Neuronal stem cell (in vitro differentiated cells): ENCODE results near the gene PTGIR.

Source experiments
- DNase-seq: peaks from one replicate; pipeline ENCODE4 v3.0.0-alpha.2; 2013; ENCODE audit warnings: low spot score
- H2AFZ ChIP-seq: one replicate; pipeline ENCODE4 v1.6.1; 2013; ENCODE audit warnings: mild to moderate bottlenecking, low read length, inconsistent platforms
- H2AK5ac ChIP-seq: 2 replicates; pipeline ENCODE4 v1.6.1; 2013; ENCODE audit warnings: low read depth, mild to moderate bottlenecking, inconsistent platforms, low read length, moderate library complexity, mixed read lengths
- H2BK120ac ChIP-seq: 2 replicates; pipeline ENCODE4 v1.6.1; 2013; ENCODE audit warnings: low read depth, mild to moderate bottlenecking, inconsistent platforms, low read length, moderate library complexity, mixed read lengths
- H2BK12ac ChIP-seq: one replicate; pipeline ENCODE4 v1.6.1; 2013; ENCODE audit warnings: low read length, inconsistent platforms
- H2BK15ac ChIP-seq: 2 replicates; pipeline ENCODE4 v1.6.1; 2013; ENCODE audit warnings: mild to moderate bottlenecking, low read length, inconsistent platforms, mixed read lengths
- H2BK5ac ChIP-seq: one replicate; pipeline ENCODE4 v1.6.1; 2013; ENCODE audit warnings: inconsistent platforms, mild to moderate bottlenecking, low read length, moderate library complexity
- H3K14ac ChIP-seq: one replicate; pipeline ENCODE4 v1.6.1; 2013; ENCODE audit warnings: low read length, inconsistent platforms
- H3K18ac ChIP-seq: 2 replicates; pipeline ENCODE4 v1.6.1; 2013; ENCODE audit warnings: low read length, inconsistent platforms
- H3K23ac ChIP-seq: 2 replicates; pipeline ENCODE4 v1.6.1; 2013; ENCODE audit warnings: low read depth, mild to moderate bottlenecking, mixed read lengths, low read length, inconsistent platforms; ENCODE audit not compliant: poor library complexity
- H3K27ac ChIP-seq: replicated peaks from 3 replicates; pipeline ENCODE4 v1.5.1; 2013; ENCODE audit warnings: low read length, inconsistent platforms
- H3K27me3 ChIP-seq, 3 experiments: 2 replicates each; pipeline ENCODE4 v1.6.1; 2013; ENCODE audit warnings: low read length in 3 of 3, mild to moderate bottlenecking in 2 of 3, inconsistent platforms in 1 of 3, low read depth in 1 of 3, mixed read lengths in 1 of 3, moderate library complexity in 1 of 3; ENCODE audit not compliant: control insufficient read depth in 3 of 3, insufficient read depth in 3 of 3
- H3K36me3 ChIP-seq, 2 donors: replicated peaks in 1 of 2; 2 replicates each; pipeline ENCODE4 v1.6.1; 2013; ENCODE audit warnings: low read length in 2 of 2; ENCODE audit not compliant: control insufficient read depth in 2 of 2, insufficient read depth in 2 of 2
- H3K4ac ChIP-seq: 2 replicates; pipeline ENCODE4 v1.6.1; 2013; ENCODE audit warnings: inconsistent platforms, mild to moderate bottlenecking, low read length, moderate library complexity
- H3K4me1 ChIP-seq, 2 donors: 1 replicate in 1 of 2; 2 replicates in 1 of 2; pipeline ENCODE4 v1.6.1; 2013; ENCODE audit warnings: low read length in 2 of 2, low read depth in 1 of 2; ENCODE audit not compliant: control insufficient read depth in 2 of 2, insufficient read depth in 1 of 2
- H3K4me2 ChIP-seq: one replicate; pipeline ENCODE4 v1.6.1; 2013; ENCODE audit warnings: mild to moderate bottlenecking, low read length, inconsistent platforms; ENCODE audit not compliant: insufficient read depth, poor library complexity, severe bottlenecking
- H3K4me3 ChIP-seq, 2 donors: 2 replicates each; pipeline ENCODE4 v1.5.1; 2013; ENCODE audit warnings: low read length in 2 of 2, mild to moderate bottlenecking in 2 of 2, inconsistent platforms in 1 of 2, moderate library complexity in 1 of 2
- H3K79me1 ChIP-seq: one replicate; pipeline ENCODE4 v1.6.1; 2013; ENCODE audit warnings: low read depth, mild to moderate bottlenecking, inconsistent platforms, low read length, moderate library complexity
- H3K9ac ChIP-seq: one replicate; pipeline ENCODE4 v1.6.1; 2013; ENCODE audit warnings: mild to moderate bottlenecking, low read depth, low read length, inconsistent platforms; ENCODE audit not compliant: poor library complexity
- H3K9me3 ChIP-seq, 2 donors: replicated peaks in 1 of 2; 2 replicates each; pipeline versions ENCODE3 to v1.6.1; 2013; ENCODE audit warnings: low read length in 2 of 2, mild to moderate bottlenecking in 2 of 2, inconsistent platforms in 1 of 2, low read depth in 1 of 2, mixed read lengths in 1 of 2, moderate library complexity in 1 of 2; ENCODE audit not compliant: control insufficient read depth in 2 of 2, insufficient read depth in 1 of 2
- H4K8ac ChIP-seq: one replicate; pipeline ENCODE4 v1.6.1; 2013; ENCODE audit warnings: low read depth, mild to moderate bottlenecking, inconsistent platforms, low read length, moderate library complexity
- H4K91ac ChIP-seq: one replicate; pipeline ENCODE4 v1.6.1; 2013; ENCODE audit warnings: low read length, low read depth, mild to moderate bottlenecking, inconsistent platforms; ENCODE audit not compliant: poor library complexity
- WGBS, 2 donors: extraction: QIAGEN DNeasy Blood & Tissue Kit; methylation state at CpG; one replicate each; pipeline ENCODE4 v1.1.7; 2013; ENCODE audit warnings: missing lambda C conversion rate in 2 of 2, mixed read lengths in 1 of 2; ENCODE audit not compliant: insufficient read length in 2 of 2, insufficient replicate concordance in 1 of 2; ENCODE audit errors: extremely low coverage in 2 of 2; 5-methylcytosine and 5-hydroxymethylcytosine counted together

PTGIR gene

DNA sequence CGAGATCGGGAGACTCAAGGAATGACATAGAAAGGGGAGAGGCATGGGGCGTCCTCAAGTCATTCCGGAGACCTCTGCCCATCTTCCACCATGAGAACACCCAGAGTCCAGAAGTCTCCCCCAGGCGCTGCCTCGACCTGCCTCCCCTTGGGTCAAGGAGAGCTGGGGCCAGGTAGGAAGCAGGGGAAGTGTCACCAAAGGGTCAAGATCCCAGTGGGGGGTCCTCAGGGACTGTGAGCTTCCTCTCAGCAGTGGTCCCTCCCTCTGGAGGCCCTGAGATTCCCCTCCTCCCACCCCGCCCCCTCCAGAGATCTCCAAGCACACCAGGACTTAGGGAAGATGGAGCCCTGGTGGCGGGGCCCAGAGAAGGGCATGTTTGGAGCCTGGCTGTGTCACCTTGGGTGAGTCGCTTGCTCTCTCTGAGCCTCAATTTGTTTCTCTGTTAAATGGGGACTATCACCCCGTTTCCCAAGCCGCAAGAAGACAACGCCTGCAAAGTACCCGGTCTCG is 35.2 kb upstream of the PTGIR start:
- Histone ChIP-seq H3K23ac (peak overlapping the region; percentile 3), H3K36me3 (no peaks in the 10 kb centered on the region), H3K4me2 (peak overlapping the region; percentile 92), H3K9ac (peak overlapping the region; percentile 38), H3K27me3 (no peaks in the 10 kb centered on the region), H3K79me1 (no peaks in the 10 kb centered on the region), H2BK12ac (peak overlapping the region; percentile 63), H2BK5ac (peak overlapping the region; percentile 78), H3K27ac (peak overlapping the region; percentile 31), H2BK120ac (no peak overlapping the region), H3K9me3 (no peaks in the 10 kb centered on the region), H3K14ac (no peak overlapping the region), H3K4ac (no peak overlapping the region), H3K4me3 (peak overlapping the region; percentile 76 to 86), H2BK15ac (no peak overlapping the region), H3K18ac (peak overlapping the region; percentile 83), H2AFZ (peak overlapping the region; percentile 94), H4K8ac (no peak overlapping the region), H4K91ac (peak overlapping the region; percentile 56), H3K4me1 (peaks cover 12 to 24% of the 10 kb centered on the region in 2 donors), H2AK5ac (peak overlapping the region; percentile 64)
- peak; percentile 61 for DNase-seq
- WGBS, 2 donors = no CpG with 5 or more reads among the region's 14 CpGs

DNA sequence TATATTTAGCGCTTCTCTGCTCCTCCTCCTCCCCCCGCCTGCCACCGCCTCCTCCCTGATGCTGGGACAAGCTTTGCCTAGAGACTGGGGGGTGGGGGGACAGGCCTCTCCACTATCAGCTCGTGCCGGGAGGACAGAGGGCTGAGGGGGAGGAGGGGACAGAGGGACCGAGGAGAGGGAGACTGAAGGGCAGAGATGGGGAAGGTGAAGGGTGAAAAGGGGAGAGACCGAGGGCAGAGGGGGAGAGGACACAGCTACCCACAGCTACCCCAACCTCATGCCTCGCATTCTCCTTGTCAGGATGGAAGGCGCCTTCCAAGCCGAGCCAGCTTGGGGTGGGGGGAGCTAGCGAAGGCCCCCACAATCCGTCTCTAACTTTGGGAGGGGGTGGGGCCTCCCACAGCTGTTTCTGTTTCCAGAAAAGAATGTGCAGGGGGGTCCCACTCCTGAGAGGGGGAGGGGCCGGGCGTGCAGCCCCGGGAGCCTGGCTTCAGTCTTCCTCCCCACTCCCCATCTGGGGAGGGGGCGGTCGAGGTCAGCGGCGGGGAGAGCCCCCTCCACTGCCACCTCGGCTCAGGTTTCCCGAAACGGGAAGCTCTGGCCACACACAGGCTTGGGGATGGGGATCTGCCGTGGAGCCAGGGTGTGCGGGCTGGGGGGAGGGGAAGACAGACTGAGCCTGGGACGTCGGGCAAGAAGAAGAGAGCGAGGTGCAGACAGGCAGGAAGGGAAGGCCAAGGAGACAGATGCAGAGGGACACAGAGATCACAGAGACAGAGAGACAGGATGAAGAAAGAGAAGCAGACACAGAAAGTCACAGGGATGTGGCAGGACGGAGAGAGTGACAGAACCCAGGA is 34.5 kb upstream of the PTGIR start:
- Histone ChIP-seq H2AK5ac (peak overlapping the region; percentile 83), H2BK120ac (peak overlapping the region; percentile 87), H2AFZ (peak overlapping the region; percentile 94), H3K4me3 (peak overlapping the region; percentile 64 to 76), H2BK12ac (peak overlapping the region; percentile 91), H3K23ac (peak overlapping the region; percentile 3), H3K27me3 (no peaks in the 10 kb centered on the region), H2BK5ac (peak overlapping the region; percentile 78), H4K91ac (peak overlapping the region; percentile 56), H3K4me1 (peaks cover 15 to 29% of the 10 kb centered on the region in 2 donors), H4K8ac (no peak overlapping the region), H3K4ac (no peak overlapping the region), H3K9ac (peak overlapping the region; percentile 38), H3K36me3 (no peaks in the 10 kb centered on the region), H3K79me1 (no peaks in the 10 kb centered on the region), H3K4me2 (peak overlapping the region; percentile 92), H3K14ac (no peak overlapping the region), H3K18ac (peak overlapping the region; percentile 88), H3K27ac (peak overlapping the region; percentile 31), H3K9me3 (no peaks in the 10 kb centered on the region), H2BK15ac (no peak overlapping the region)
- peak; percentile 61 for DNase-seq
- no CpG with 5 or more reads among the region's 28 CpGs for WGBS, 2 donors

DNA sequence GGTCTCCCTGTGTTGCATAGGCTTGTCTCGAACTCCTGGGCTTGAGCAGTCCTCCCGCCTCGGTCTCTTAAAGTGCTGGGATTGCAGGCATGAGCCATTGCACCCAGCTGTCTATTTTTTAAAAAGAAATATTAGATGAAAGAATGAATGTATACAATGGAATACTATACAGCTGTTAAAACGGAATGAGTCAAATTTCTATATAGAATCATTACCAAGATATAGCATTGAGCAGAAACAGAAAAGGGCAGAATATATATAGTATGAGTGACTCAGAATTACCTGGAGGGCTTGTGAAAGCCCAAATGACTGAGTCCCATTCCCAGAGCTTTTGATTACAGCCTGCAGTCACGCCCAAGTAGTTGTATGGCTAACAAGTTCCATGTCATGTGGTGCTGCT is 31.7 kb upstream of the PTGIR start:
- peaks cover 18 to 30% of the 10 kb centered on the region in 2 donors for H3K4me1 ChIP-seq
- no peaks in the 10 kb centered on the region for H3K9me3 ChIP-seq
- H2AFZ ChIP-seq = no peak overlapping the region
- no peak overlapping the region for H2BK120ac ChIP-seq
- H2BK15ac ChIP-seq = no peak overlapping the region
- no peaks in the 10 kb centered on the region for H3K27me3 ChIP-seq
- no peak for DNase-seq
- H4K91ac ChIP-seq = no peak overlapping the region
- H2BK5ac ChIP-seq = no peak overlapping the region
- H3K14ac ChIP-seq = no peak overlapping the region
- H3K27ac ChIP-seq = no peak overlapping the region
- H3K18ac ChIP-seq = no peak overlapping the region
- no peak overlapping the region for H3K4ac ChIP-seq
- H3K79me1 ChIP-seq = no peaks in the 10 kb centered on the region
- WGBS, 2 donors = no CpG with 5 or more reads among the region's 5 CpGs
- H2AK5ac ChIP-seq = no peak overlapping the region
- no peak overlapping the region for H2BK12ac ChIP-seq
- no peak overlapping the region for H4K8ac ChIP-seq
- no peaks in the 10 kb centered on the region for H3K36me3 ChIP-seq
- H3K23ac ChIP-seq = no peak overlapping the region
- H3K9ac ChIP-seq = no peak overlapping the region
- no peak overlapping the region for H3K4me2 ChIP-seq
- no peak overlapping the region for H3K4me3 ChIP-seq

GRCh38 chr19:46654621-46655152 is 29.8 kb upstream of the PTGIR start:
- peaks cover 13 to 22% of the 10 kb centered on the region in 2 donors for H3K4me1 ChIP-seq
- no peak overlapping the region for H3K4me3 ChIP-seq
- H3K9ac ChIP-seq = no peak overlapping the region
- H3K4me2 ChIP-seq = no peak overlapping the region
- DNase-seq = peak; percentile 38
- no peak overlapping the region for H3K14ac ChIP-seq
- H3K9me3 ChIP-seq = no peaks in the 10 kb centered on the region
- no peak overlapping the region for H2BK12ac ChIP-seq
- WGBS, 2 donors = no CpG with 5 or more reads among the region's 16 CpGs
- no peak overlapping the region for H3K4ac ChIP-seq
- H4K91ac ChIP-seq = no peak overlapping the region
- H2BK5ac ChIP-seq = no peak overlapping the region
- no peak overlapping the region for H4K8ac ChIP-seq
- no peak overlapping the region for H2AK5ac ChIP-seq
- H3K79me1 ChIP-seq = no peaks in the 10 kb centered on the region
- H2AFZ ChIP-seq = peak overlapping the region; percentile 72
- no peak overlapping the region for H2BK15ac ChIP-seq
- peak overlapping the region; percentile 9 for H3K27ac ChIP-seq
- peaks cover 0 to 10% (median 1%) of the 10 kb centered on the region in 3 experiments for H3K27me3 ChIP-seq
- no peak overlapping the region for H2BK120ac ChIP-seq
- H3K23ac ChIP-seq = no peak overlapping the region
- H3K18ac ChIP-seq = peak overlapping the region; percentile 63
- H3K36me3 ChIP-seq = no peaks in the 10 kb centered on the region
